Measurements from ENCODE around the gene ITGB3. TPM values are rescaled to one million over a fixed set of nuclear protein-coding genes. Genes with fewer than 3 reads are reported as not detected.

The ITGB3 gene
- total and polyA plus RNA-seq, 10 of the 15 experiments (the other 5 are each of a cell fraction or from before 2014, with no cell fraction given): 0.69 to 22.8 (median 13.6) TPM

- TF ChIP-seq CEBPZ (IDR thresholded peaks at IDR 0.05; ENCODE audit: low read depth, low read length) (no peak), POU2F2 (IDR thresholded peaks at IDR 0.05; ENCODE audit: borderline replicate concordance, low read depth, low read length) (no peak), IKZF2 (IDR thresholded peaks at IDR 0.05) (peak; percentile 25 to 28; a peak in 3 of 4 replicates), HCFC1 (IDR thresholded peaks at IDR 0.05; ENCODE audit: low read length) (no peak), HDAC6 (IDR thresholded peaks at IDR 0.05; ENCODE audit: unreplicated experiment) (no peak), ZNF24 (IDR thresholded peaks at IDR 0.05) (0 out of 2 replicates have a peak, but pooled peaks have one; percentile 18), SPI1 (IDR thresholded peaks at IDR 0.05; ENCODE audit: borderline replicate concordance, insufficient read depth, low read depth, low read length) (peak; percentile 42; the same call in 1 of the 2 replicates), CREM (IDR thresholded peaks at IDR 0.05; ENCODE audit: low read depth) (0 out of 2 replicates have a peak, but pooled peaks have one; percentile 11)
- TF ChIP-seq, protein P1, sequence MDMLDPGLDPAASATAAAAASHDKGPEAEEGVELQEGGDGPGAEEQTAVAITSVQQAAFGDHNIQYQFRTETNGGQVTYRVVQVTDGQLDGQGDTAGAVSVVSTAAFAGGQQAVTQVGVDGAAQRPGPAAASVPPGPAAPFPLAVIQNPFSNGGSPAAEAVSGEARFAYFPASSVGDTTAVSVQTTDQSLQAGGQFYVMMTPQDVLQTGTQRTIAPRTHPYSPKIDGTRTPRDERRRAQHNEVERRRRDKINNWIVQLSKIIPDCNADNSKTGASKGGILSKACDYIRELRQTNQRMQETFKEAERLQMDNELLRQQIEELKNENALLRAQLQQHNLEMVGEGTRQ (IDR thresholded peaks at IDR 0.05; ENCODE audit: borderline replicate concordance, low read depth, low read length): no peak
- TF ChIP-seq, protein P2, sequence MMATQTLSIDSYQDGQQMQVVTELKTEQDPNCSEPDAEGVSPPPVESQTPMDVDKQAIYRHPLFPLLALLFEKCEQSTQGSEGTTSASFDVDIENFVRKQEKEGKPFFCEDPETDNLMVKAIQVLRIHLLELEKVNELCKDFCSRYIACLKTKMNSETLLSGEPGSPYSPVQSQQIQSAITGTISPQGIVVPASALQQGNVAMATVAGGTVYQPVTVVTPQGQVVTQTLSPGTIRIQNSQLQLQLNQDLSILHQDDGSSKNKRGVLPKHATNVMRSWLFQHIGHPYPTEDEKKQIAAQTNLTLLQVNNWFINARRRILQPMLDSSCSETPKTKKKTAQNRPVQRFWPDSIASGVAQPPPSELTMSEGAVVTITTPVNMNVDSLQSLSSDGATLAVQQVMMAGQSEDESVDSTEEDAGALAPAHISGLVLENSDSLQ (IDR thresholded peaks at IDR 0.05): no peak
- TF ChIP-seq, protein P3, sequence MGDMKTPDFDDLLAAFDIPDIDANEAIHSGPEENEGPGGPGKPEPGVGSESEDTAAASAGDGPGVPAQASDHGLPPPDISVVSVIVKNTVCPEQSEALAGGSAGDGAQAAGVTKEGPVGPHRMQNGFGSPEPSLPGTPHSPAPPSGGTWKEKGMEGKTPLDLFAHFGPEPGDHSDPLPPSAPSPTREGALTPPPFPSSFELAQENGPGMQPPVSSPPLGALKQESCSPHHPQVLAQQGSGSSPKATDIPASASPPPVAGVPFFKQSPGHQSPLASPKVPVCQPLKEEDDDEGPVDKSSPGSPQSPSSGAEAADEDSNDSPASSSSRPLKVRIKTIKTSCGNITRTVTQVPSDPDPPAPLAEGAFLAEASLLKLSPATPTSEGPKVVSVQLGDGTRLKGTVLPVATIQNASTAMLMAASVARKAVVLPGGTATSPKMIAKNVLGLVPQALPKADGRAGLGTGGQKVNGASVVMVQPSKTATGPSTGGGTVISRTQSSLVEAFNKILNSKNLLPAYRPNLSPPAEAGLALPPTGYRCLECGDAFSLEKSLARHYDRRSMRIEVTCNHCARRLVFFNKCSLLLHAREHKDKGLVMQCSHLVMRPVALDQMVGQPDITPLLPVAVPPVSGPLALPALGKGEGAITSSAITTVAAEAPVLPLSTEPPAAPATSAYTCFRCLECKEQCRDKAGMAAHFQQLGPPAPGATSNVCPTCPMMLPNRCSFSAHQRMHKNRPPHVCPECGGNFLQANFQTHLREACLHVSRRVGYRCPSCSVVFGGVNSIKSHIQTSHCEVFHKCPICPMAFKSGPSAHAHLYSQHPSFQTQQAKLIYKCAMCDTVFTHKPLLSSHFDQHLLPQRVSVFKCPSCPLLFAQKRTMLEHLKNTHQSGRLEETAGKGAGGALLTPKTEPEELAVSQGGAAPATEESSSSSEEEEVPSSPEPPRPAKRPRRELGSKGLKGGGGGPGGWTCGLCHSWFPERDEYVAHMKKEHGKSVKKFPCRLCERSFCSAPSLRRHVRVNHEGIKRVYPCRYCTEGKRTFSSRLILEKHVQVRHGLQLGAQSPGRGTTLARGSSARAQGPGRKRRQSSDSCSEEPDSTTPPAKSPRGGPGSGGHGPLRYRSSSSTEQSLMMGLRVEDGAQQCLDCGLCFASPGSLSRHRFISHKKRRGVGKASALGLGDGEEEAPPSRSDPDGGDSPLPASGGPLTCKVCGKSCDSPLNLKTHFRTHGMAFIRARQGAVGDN (IDR thresholded peaks at IDR 0.05): 0 out of 2 replicates have a peak, but pooled peaks have one; percentile 12
Measured at GRCh38 chr17:47231334-47231733, 22.3 kb upstream of the ITGB3 start (continued).
